ENCODE results near the gene SPN. TPM values are rescaled to one million over a fixed set of nuclear protein-coding genes. Genes with fewer than 3 reads are reported as not detected.

The SPN gene
- total and polyA plus RNA-seq, 9 of the 15 experiments (the other 6 are each of a cell fraction or from before 2014, with no cell fraction given): 24.3 to 225 (median 79.4) TPM

- TF ChIP-seq HOXB6 (CRISPR knock-in tag; IDR thresholded peaks at IDR 0.05; ENCODE audit: borderline replicate concordance): no peak
- no peak for TF ChIP-seq HMBOX1 (IDR thresholded peaks at IDR 0.05)
- no peak for TF ChIP-seq MXI1 (IDR thresholded peaks at IDR 0.05; ENCODE audit: low read depth, low read length)
- no peak for TF ChIP-seq SETDB1 (IDR thresholded peaks at IDR 0.05; ENCODE audit: low read length)
- TF ChIP-seq PHF8 (IDR thresholded peaks at IDR 0.05; ENCODE audit: borderline replicate concordance, low read length): no peak
- TF ChIP-seq ZKSCAN8 (CRISPR knock-in tag; IDR thresholded peaks at IDR 0.05): no peak
- no peak for TF ChIP-seq ZNF212 (CRISPR knock-in tag; IDR thresholded peaks at IDR 0.05)
- TF ChIP-seq ZSCAN29 (IDR thresholded peaks at IDR 0.05): no peak; the same call in 1 of the 2 replicates
- no peak for TF ChIP-seq CHD7 (IDR thresholded peaks at IDR 0.05; ENCODE audit: low read depth, low read length)
- peak in 1 of 2 experiments; percentile 60; a peak in 2 of 4 replicates for TF ChIP-seq MAZ (CRISPR knock-in tag; conservative IDR thresholded peaks at IDR 0.05 in 1 of 2, IDR thresholded peaks at IDR 0.05 in 1 of 2)
- peak; percentile 53 for TF ChIP-seq L3MBTL2 (IDR thresholded peaks at IDR 0.05)
- no peak for TF ChIP-seq SLC30A9 (CRISPR knock-in tag; IDR thresholded peaks at IDR 0.05)
- no peak for TF ChIP-seq ZNF512 (tag; IDR thresholded peaks at IDR 0.05)
- TF ChIP-seq RNF2 (IDR thresholded peaks at IDR 0.05): no peak
- TF ChIP-seq FUS (optimal IDR thresholded peaks at IDR 0.05; ENCODE audit: low read depth, low read length): no peak
Observed at GRCh38 chr16:29700253-29700987, 37.4 kb downstream of the SPN start (continued).
